ENCODE measurements around the gene THOC6.
"Not testable (repeated sequence)": the region's sequence is repeated elsewhere in the genome, so short reads cannot be mapped to it uniquely, and the experiment has no call there.

The THOC6 gene

GRCh38 chr16:3030222-3031212 is 6.7 kb downstream of the THOC6 start:
- no peak for DNase-seq (ENCODE audit: low read depth, low spot score)

- DNase-seq (ENCODE audit: low read depth, low spot score) = no peak
Observed at GRCh38 chr16:3032624-3033023, 8.8 kb downstream of the THOC6 start.

GRCh38 chr16:3035289-3035971 is 11.6 kb downstream of the THOC6 start:
- DNase-seq (ENCODE audit: low read depth, low spot score) = no peak

GRCh38 chr16:3035972-3036725 is 12.3 kb downstream of the THOC6 start:
- no peak for DNase-seq (ENCODE audit: low read depth, low spot score)

- DNase-seq (ENCODE audit: low read depth, low spot score) = no peak
Observed at GRCh38 chr16:3036726-3037315, 13.0 kb downstream of the THOC6 start, which contains the start of gene BICDL2. BICDL2 (minus strand) TSS chr16:3036944; CDS start chr16:3035496, 1,448 bp downstream.

- no peak for DNase-seq (ENCODE audit: low read depth, low spot score)
Observed at GRCh38 chr16:3038256-3038655, 14.4 kb downstream of the THOC6 start.

GRCh38 chr16:3038896-3039295 is 15.1 kb downstream of the THOC6 start:
- no peak for DNase-seq (ENCODE audit: low read depth, low spot score)

GRCh38 chr16:3042376-3042775 is 18.5 kb downstream of the THOC6 start:
- no peak for DNase-seq (ENCODE audit: low read depth, low spot score)

- DNase-seq (ENCODE audit: low read depth, low spot score) = no peak
Observed at GRCh38 chr16:3044708-3045107, 20.9 kb downstream of the THOC6 start.

- no peak for DNase-seq (ENCODE audit: low read depth, low spot score)
Observed at GRCh38 chr16:3045758-3046640, 22.2 kb downstream of the THOC6 start, which contains the start of gene MMP25. MMP25 (plus strand) TSS chr16:3046561; CDS start chr16:3046918, 357 bp downstream.

GRCh38 chr16:3046641-3047386 is 23.0 kb downstream of the THOC6 start:
- no peak for DNase-seq (ENCODE audit: low read depth, low spot score)

GRCh38 chr16:3047387-3047720 is 23.5 kb downstream of the THOC6 start:
- DNase-seq (ENCODE audit: low read depth, low spot score) = no peak

GRCh38 chr16:3049921-3050481 is 26.2 kb downstream of the THOC6 start:
- no peak for DNase-seq (ENCODE audit: low read depth, low spot score)

- DNase-seq (ENCODE audit: low read depth, low spot score) = no peak
Observed at GRCh38 chr16:3050487-3050886, 26.7 kb downstream of the THOC6 start.

- DNase-seq (ENCODE audit: low read depth, low spot score) = no peak
Observed at GRCh38 chr16:3051009-3051408, 27.2 kb downstream of the THOC6 start.

GRCh38 chr16:3051494-3051893 is 27.7 kb downstream of the THOC6 start:
- DNase-seq (ENCODE audit: low read depth, low spot score) = no peak

GRCh38 chr16:3052571-3053329 is 28.9 kb downstream of the THOC6 start:
- DNase-seq (ENCODE audit: low read depth, low spot score) = not testable (repeated sequence)

- not testable (repeated sequence) for DNase-seq (ENCODE audit: low read depth, low spot score)
Observed at GRCh38 chr16:3053330-3053710, 29.5 kb downstream of the THOC6 start.
